ENCODE data around the gene KCNJ6.

Gene KCNJ6

GRCh38 chr21:37688952-37689659 is 227.2 kb downstream of the KCNJ6 start:
- WGBS, 2 experiments, result 44 to 45% methylated on average over 2 of the region's 3 CpGs
- no peaks in the 10 kb centered on the region for H3K27me3 ChIP-seq (ENCODE audit: control insufficient read depth, insufficient read depth, low read length, poor library complexity, severe bottlenecking)
- H3K27ac ChIP-seq (ENCODE audit: insufficient read depth, low read depth, low read length, poor library complexity, severe bottlenecking), result no peak overlapping the region
- H3K36me3 ChIP-seq (ENCODE audit: control insufficient read depth, insufficient read depth, low read length), result no peaks in the 10 kb centered on the region
- H3K9me3 ChIP-seq (ENCODE audit: control insufficient read depth, low read length), result no peaks in the 10 kb centered on the region
- no peaks in the 10 kb centered on the region for H3K4me1 ChIP-seq (ENCODE audit: control insufficient read depth, insufficient read depth, low read length)
- H3K4me3 ChIP-seq (ENCODE audit: insufficient read depth, low read depth, low read length), result no peak overlapping the region

DNA sequence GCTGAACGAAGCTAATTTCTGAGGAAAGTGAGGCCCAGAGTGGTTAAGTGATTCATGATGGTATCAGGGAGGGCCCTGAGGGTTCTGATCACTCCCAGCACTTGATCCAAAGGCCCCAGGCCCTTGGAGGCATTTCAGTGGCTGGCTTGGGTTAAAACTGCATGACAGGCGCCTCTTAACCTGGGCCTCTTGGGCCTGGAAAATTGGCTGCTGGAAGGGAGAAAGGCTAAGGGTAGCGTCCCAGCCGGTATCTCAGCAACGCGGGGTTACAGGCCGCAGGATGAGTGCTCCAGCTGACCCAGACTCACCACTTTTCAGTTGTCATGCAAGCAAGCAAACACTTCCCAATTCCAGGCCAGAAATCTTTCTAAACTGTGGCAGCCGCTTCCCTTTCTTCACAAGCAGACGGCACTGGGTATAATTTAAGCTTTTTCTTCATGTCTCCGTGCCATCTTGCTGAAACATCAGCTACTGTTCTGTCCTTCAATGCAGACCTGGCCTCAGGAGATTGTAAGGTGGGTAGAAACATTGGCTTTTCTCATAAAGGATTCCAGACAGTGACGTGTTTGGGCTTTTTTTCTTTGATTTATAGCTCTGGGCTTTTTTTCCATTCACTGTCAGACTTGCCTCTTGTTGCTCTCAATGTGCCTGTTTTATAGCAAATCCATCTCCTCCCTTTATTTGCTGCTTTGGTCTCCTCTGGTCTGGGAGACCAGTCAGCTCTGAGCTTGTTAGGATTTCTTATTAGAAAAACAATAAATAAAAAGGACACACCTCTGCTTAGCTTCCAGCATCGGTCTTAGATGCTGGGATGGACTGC is 229.1 kb downstream of the KCNJ6 start:
- H3K4me1 ChIP-seq (ENCODE audit: control insufficient read depth, insufficient read depth, low read length), result no peaks in the 10 kb centered on the region
- no peaks in the 10 kb centered on the region for H3K27me3 ChIP-seq (ENCODE audit: control insufficient read depth, insufficient read depth, low read length, poor library complexity, severe bottlenecking)
- 84% methylated on average over 12 of the region's 12 CpGs for WGBS, 2 experiments
- H3K4me3 ChIP-seq (ENCODE audit: insufficient read depth, low read depth, low read length), result no peak overlapping the region
- H3K36me3 ChIP-seq (ENCODE audit: control insufficient read depth, insufficient read depth, low read length), result no peaks in the 10 kb centered on the region
- H3K9me3 ChIP-seq (ENCODE audit: control insufficient read depth, low read length), result no peaks in the 10 kb centered on the region
- H3K27ac ChIP-seq (ENCODE audit: insufficient read depth, low read depth, low read length, poor library complexity, severe bottlenecking), result no peak overlapping the region

- no peaks in the 10 kb centered on the region for H3K27me3 ChIP-seq (ENCODE audit: control insufficient read depth, insufficient read depth, low read length, poor library complexity, severe bottlenecking)
- WGBS, 2 experiments, result 95 to 97% methylated on average over 4 of the region's 4 CpGs
These were observed 231.7 kb downstream of the KCNJ6 start for GRCh38 chr21:37684547-37684946.

GRCh38 chr21:37684115-37684493 is 232.2 kb downstream of the KCNJ6 start:
- H3K27ac ChIP-seq (ENCODE audit: insufficient read depth, low read depth, low read length, poor library complexity, severe bottlenecking), result no peak overlapping the region
- WGBS, 2 experiments, result 92 to 94% methylated on average over 5 of the region's 5 CpGs
- no peaks in the 10 kb centered on the region for H3K27me3 ChIP-seq (ENCODE audit: control insufficient read depth, insufficient read depth, low read length, poor library complexity, severe bottlenecking)
- no peaks in the 10 kb centered on the region for H3K4me1 ChIP-seq (ENCODE audit: control insufficient read depth, insufficient read depth, low read length)
- H3K9me3 ChIP-seq (ENCODE audit: control insufficient read depth, low read length), result no peaks in the 10 kb centered on the region
- H3K4me3 ChIP-seq (ENCODE audit: insufficient read depth, low read depth, low read length), result no peak overlapping the region
- no peaks in the 10 kb centered on the region for H3K36me3 ChIP-seq (ENCODE audit: control insufficient read depth, insufficient read depth, low read length)

More at GRCh38 chr21:37684547-37684946, 231.7 kb downstream of the KCNJ6 start:
- H3K4me1 ChIP-seq (ENCODE audit: control insufficient read depth, insufficient read depth, low read length), result no peaks in the 10 kb centered on the region
- no peaks in the 10 kb centered on the region for H3K36me3 ChIP-seq (ENCODE audit: control insufficient read depth, insufficient read depth, low read length)
- no peak overlapping the region for H3K4me3 ChIP-seq (ENCODE audit: insufficient read depth, low read depth, low read length)
- no peak overlapping the region for H3K27ac ChIP-seq (ENCODE audit: insufficient read depth, low read depth, low read length, poor library complexity, severe bottlenecking)
- no peaks in the 10 kb centered on the region for H3K9me3 ChIP-seq (ENCODE audit: control insufficient read depth, low read length)

GRCh38 chr21:37683396-37684114 is 232.7 kb downstream of the KCNJ6 start:
- no peaks in the 10 kb centered on the region for H3K4me1 ChIP-seq (ENCODE audit: control insufficient read depth, insufficient read depth, low read length)
- no peak overlapping the region for H3K4me3 ChIP-seq (ENCODE audit: insufficient read depth, low read depth, low read length)
- H3K27me3 ChIP-seq (ENCODE audit: control insufficient read depth, insufficient read depth, low read length, poor library complexity, severe bottlenecking), result no peaks in the 10 kb centered on the region
- H3K36me3 ChIP-seq (ENCODE audit: control insufficient read depth, insufficient read depth, low read length), result no peaks in the 10 kb centered on the region
- no peak overlapping the region for H3K27ac ChIP-seq (ENCODE audit: insufficient read depth, low read depth, low read length, poor library complexity, severe bottlenecking)
- no peaks in the 10 kb centered on the region for H3K9me3 ChIP-seq (ENCODE audit: control insufficient read depth, low read length)
- 54 to 55% methylated on average over 8 of the region's 8 CpGs for whole genome bisulfite sequencing, 2 experiments

DNA sequence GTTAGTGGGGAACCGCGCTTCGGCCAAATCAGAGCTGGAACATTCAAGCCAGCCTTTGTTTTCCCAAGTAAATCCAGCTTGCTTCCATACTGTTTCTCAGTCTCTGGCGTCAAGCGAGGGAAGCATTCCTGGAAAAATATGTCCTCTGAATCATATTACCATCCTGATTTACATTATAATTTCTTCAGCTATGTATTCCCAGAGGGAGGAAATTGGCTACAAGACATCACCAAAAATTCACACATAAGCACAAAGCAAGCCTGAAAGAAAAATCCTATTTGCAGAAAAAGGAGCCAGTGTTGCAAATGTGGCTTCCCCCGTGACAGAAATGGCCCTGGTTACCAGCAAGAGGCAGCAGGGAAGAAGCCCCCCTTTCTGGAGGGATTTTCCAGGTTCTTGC is 233.3 kb downstream of the KCNJ6 start:
- Histone ChIP-seq H3K27me3 (ENCODE audit: control insufficient read depth, insufficient read depth, low read length, poor library complexity, severe bottlenecking) (no peaks in the 10 kb centered on the region), H3K4me3 (ENCODE audit: insufficient read depth, low read depth, low read length) (no peak overlapping the region), H3K9me3 (ENCODE audit: control insufficient read depth, low read length) (no peaks in the 10 kb centered on the region), H3K27ac (ENCODE audit: insufficient read depth, low read depth, low read length, poor library complexity, severe bottlenecking) (no peak overlapping the region), H3K4me1 (ENCODE audit: control insufficient read depth, insufficient read depth, low read length) (no peaks in the 10 kb centered on the region), H3K36me3 (ENCODE audit: control insufficient read depth, insufficient read depth, low read length) (no peaks in the 10 kb centered on the region)
- WGBS, 2 experiments, result 73 to 77% methylated on average over 6 of the region's 6 CpGs

DNA sequence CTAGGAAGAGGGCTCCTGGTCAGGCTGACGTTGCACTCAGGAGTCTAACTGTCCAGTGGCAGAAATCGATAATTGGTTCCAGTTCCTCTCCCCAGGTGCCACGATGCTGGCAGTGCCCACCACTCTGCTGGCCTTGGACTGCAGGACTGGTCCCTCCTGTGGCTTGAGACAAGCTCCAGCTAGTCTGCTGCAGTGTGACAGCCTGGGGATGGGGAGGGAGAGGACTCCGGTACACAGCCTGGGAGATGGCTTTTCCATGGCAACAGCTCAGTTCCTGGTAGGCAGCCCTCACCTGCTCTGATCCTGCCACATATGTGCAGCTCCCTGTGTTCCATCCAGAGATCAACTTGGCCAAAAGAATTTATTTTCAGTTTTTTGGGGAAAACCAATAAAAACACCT is 239.3 kb downstream of the KCNJ6 start:
- peaks cover 27% of the 10 kb centered on the region for H3K27me3 ChIP-seq (ENCODE audit: control insufficient read depth, insufficient read depth, low read length, poor library complexity, severe bottlenecking)
- no peaks in the 10 kb centered on the region for H3K9me3 ChIP-seq (ENCODE audit: control insufficient read depth, low read length)
- H3K4me3 ChIP-seq (ENCODE audit: insufficient read depth, low read depth, low read length), result no peak overlapping the region
- H3K27ac ChIP-seq (ENCODE audit: insufficient read depth, low read depth, low read length, poor library complexity, severe bottlenecking), result no peak overlapping the region
- 89 to 94% methylated on average over 4 of the region's 4 CpGs for WGBS, 2 experiments
- peaks cover 4% of the 10 kb centered on the region for H3K4me1 ChIP-seq (ENCODE audit: control insufficient read depth, insufficient read depth, low read length)
- no peaks in the 10 kb centered on the region for H3K36me3 ChIP-seq (ENCODE audit: control insufficient read depth, insufficient read depth, low read length)

DNA sequence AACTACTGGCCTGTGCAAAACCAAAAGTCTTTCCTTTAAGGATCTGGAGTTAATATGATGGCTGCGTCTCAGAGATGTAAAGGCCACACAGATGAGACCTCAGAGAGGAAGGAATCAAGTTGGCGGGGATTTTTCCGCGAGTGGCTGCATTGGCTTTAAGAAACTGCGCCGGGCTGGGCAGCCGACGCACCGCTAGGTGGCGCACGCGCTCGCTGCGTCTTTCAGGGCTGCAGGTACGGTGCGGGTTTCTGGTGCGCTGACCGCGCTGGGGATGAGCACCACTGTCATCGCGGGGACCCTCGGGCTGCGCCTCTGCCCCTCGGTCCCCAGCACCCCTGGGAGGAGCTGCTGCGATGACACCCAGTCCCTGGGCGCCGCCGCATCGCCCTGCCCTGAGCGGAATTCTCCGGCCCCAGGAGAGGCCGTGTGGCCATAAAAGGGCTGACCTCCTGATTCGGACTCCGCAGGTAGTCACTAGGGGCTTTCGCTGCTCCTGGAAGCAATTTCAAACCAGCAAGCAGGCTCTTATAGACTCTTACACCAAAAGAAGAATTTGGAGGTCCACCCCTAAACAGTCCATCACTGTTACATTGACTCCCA is 241.0 kb downstream of the KCNJ6 start:
- no peaks in the 10 kb centered on the region for H3K9me3 ChIP-seq (ENCODE audit: control insufficient read depth, low read length)
- peak overlapping the region; percentile 18 for H3K4me3 ChIP-seq (ENCODE audit: insufficient read depth, low read depth, low read length)
- peaks cover 4% of the 10 kb centered on the region for H3K4me1 ChIP-seq (ENCODE audit: control insufficient read depth, insufficient read depth, low read length)
- H3K27ac ChIP-seq (ENCODE audit: insufficient read depth, low read depth, low read length, poor library complexity, severe bottlenecking), result no peak overlapping the region
- peaks cover 27% of the 10 kb centered on the region for H3K27me3 ChIP-seq (ENCODE audit: control insufficient read depth, insufficient read depth, low read length, poor library complexity, severe bottlenecking)
- H3K36me3 ChIP-seq (ENCODE audit: control insufficient read depth, insufficient read depth, low read length), result no peaks in the 10 kb centered on the region
- WGBS, 2 experiments, result 15 to 17% methylated on average over 35 of the region's 35 CpGs

GRCh38 chr21:37673801-37674575 is 242.3 kb downstream of the KCNJ6 start:
- Histone ChIP-seq H3K27me3 (ENCODE audit: control insufficient read depth, insufficient read depth, low read length, poor library complexity, severe bottlenecking) (peaks cover 27% of the 10 kb centered on the region), H3K4me3 (ENCODE audit: insufficient read depth, low read depth, low read length) (no peak overlapping the region), H3K36me3 (ENCODE audit: control insufficient read depth, insufficient read depth, low read length) (no peaks in the 10 kb centered on the region), H3K27ac (ENCODE audit: insufficient read depth, low read depth, low read length, poor library complexity, severe bottlenecking) (no peak overlapping the region), H3K9me3 (ENCODE audit: control insufficient read depth, low read length) (no peaks in the 10 kb centered on the region), H3K4me1 (ENCODE audit: control insufficient read depth, insufficient read depth, low read length) (peaks cover 4% of the 10 kb centered on the region)
- 92% methylated on average over 9 of the region's 9 CpGs for WGBS, 2 experiments

All from ectodermal cell (in vitro differentiated cells).